Left renal pelvis (tissue), 4 donors: ENCODE data around the gene CHN2. TPM values are rescaled to one million over a fixed set of nuclear protein-coding genes. Genes with fewer than 3 reads are reported as not detected.
"Not testable (repeated sequence)": the region's sequence is repeated elsewhere in the genome, so short reads cannot be mapped to it uniquely, and the experiment has no call there.

Experiments used
- DNase-seq, 4 donors: peaks; one replicate each; pipeline ENCODE4 v3.0.0-alpha.2; 2013; ENCODE audit warnings: low read depth in 4 of 4, low spot score in 3 of 4
- polyA plus RNA-seq, 4 donors: library from polyadenylated mRNA; unstranded; fragments of 120-200 nt; gene quantifications; one replicate each; pipeline ENCODE4 v1.2.1, GENCODE V29; 2013; ENCODE audit not compliant: insufficient read length in 4 of 4

CHN2 gene
- polyA plus RNA-seq, 4 donors: 11.3 to 21.8 (median 18.7) TPM

- DNase-seq: no peak
These were observed 60.0 kb downstream of the CHN2 start for GRCh38 chr7:29254591-29254990.

GRCh38 chr7:29255199-29255878 lies 60.8 kb downstream of the CHN2 start:
- no peak for DNase-seq

GRCh38 chr7:29255906-29256692 lies 61.5 kb downstream of the CHN2 start:
- no peak for DNase-seq

- no peak for DNase-seq
These were observed 62.1 kb downstream of the CHN2 start for GRCh38 chr7:29256693-29257002.

- no peak for DNase-seq
These were observed 64.4 kb downstream of the CHN2 start for GRCh38 chr7:29258951-29259350.

- no peak for DNase-seq
These were observed 67.8 kb downstream of the CHN2 start for GRCh38 chr7:29262191-29262917.

GRCh38 chr7:29263601-29264207 lies 69.1 kb downstream of the CHN2 start:
- not testable (repeated sequence) for DNase-seq

GRCh38 chr7:29265208-29265923 lies 70.8 kb downstream of the CHN2 start:
- no peak for DNase-seq

GRCh38 chr7:29269935-29270334 lies 75.4 kb downstream of the CHN2 start:
- no peak for DNase-seq

GRCh38 chr7:29270594-29271318 lies 76.2 kb downstream of the CHN2 start:
- DNase-seq: no peak

GRCh38 chr7:29271319-29271658 lies 76.7 kb downstream of the CHN2 start:
- DNase-seq: no peak

- DNase-seq: no peak
These were observed 77.5 kb downstream of the CHN2 start for GRCh38 chr7:29272057-29272456.

- DNase-seq: no peak
These were observed 79.8 kb downstream of the CHN2 start for GRCh38 chr7:29274146-29275017.

GRCh38 chr7:29275018-29275318 lies 80.4 kb downstream of the CHN2 start:
- DNase-seq: no peak

GRCh38 chr7:29275493-29275892 lies 80.9 kb downstream of the CHN2 start:
- DNase-seq: no peak

GRCh38 chr7:29276199-29276598 lies 81.6 kb downstream of the CHN2 start:
- no peak for DNase-seq

- no peak for DNase-seq
These were observed 82.2 kb downstream of the CHN2 start for GRCh38 chr7:29276806-29277205.

GRCh38 chr7:29277436-29278215 lies 83.1 kb downstream of the CHN2 start:
- no peak for DNase-seq
